GM12892 (cell line): ENCODE results near the gene DAPK1.

Experiments used
- DNase-seq: peaks from one replicate; pipeline ENCODE4 v3.0.0; 2011; ENCODE audit not compliant: insufficient read length
- FAIRE-seq: peaks from 2 replicates; lab custom pipeline; 2011; peaks lifted over from hg19 to GRCh38; lab: Jason Lieb, UNC
- POLR2A ChIP-seq: IDR thresholded peaks from 2 replicates; pipeline ENCODE4 v1.6.1; 2011; ENCODE audit warnings: low read depth, low read length, control low read depth
- POLR2AphosphoS5 ChIP-seq: IDR thresholded peaks from 2 replicates; pipeline ENCODE4 v1.6.1; 2011; ENCODE audit warnings: low read depth, low read length, control low read depth
- TAF1 ChIP-seq: IDR thresholded peaks from 2 replicates; pipeline ENCODE4 v1.6.1; 2011; ENCODE audit warnings: low read depth, mild to moderate bottlenecking, control low read depth, low read length, borderline replicate concordance

DAPK1 gene

GRCh38 chr9:87592554-87593358 is 95.1 kb downstream of the DAPK1 start:
- FAIRE-seq (no peak), DNase-seq (no peak)
- TF ChIP-seq TAF1 (no peak), POLR2AphosphoS5 (no peak), POLR2A (no peak)

GRCh38 chr9:87593359-87593980 is 95.8 kb downstream of the DAPK1 start:
- no peak for DNase-seq
- TF ChIP-seq POLR2A (no peak), POLR2AphosphoS5 (no peak), TAF1 (no peak)
- FAIRE-seq, result no peak

GRCh38 chr9:87594194-87594593 is 96.5 kb downstream of the DAPK1 start:
- DNase-seq (no peak), FAIRE-seq (no peak)
- TF ChIP-seq POLR2A (no peak), TAF1 (no peak), POLR2AphosphoS5 (no peak)

GRCh38 chr9:87594662-87595061 is 97.0 kb downstream of the DAPK1 start:
- FAIRE-seq, result no peak
- TF ChIP-seq TAF1, result no peak
- no peak for TF ChIP-seq POLR2AphosphoS5
- no peak for TF ChIP-seq POLR2A
- no peak for DNase-seq

- TF ChIP-seq POLR2A (no peak), TAF1 (no peak), POLR2AphosphoS5 (no peak)
- DNase-seq (no peak), FAIRE-seq (no peak)
Observed at GRCh38 chr9:87595610-87596009, 97.9 kb downstream of the DAPK1 start.

- TF ChIP-seq TAF1 (no peak), POLR2A (no peak), POLR2AphosphoS5 (no peak)
- no peak for FAIRE-seq
- no peak for DNase-seq
Observed at GRCh38 chr9:87596862-87597261, 99.2 kb downstream of the DAPK1 start.

GRCh38 chr9:87597710-87598443 is 100.2 kb downstream of the DAPK1 start:
- DNase-seq, result no peak
- no peak for TF ChIP-seq TAF1
- TF ChIP-seq POLR2AphosphoS5, result no peak
- TF ChIP-seq POLR2A, result no peak
- FAIRE-seq, result no peak

GRCh38 chr9:87599901-87600610 is 102.4 kb downstream of the DAPK1 start:
- FAIRE-seq (no peak), DNase-seq (no peak)

GRCh38 chr9:87601176-87601575 is 103.5 kb downstream of the DAPK1 start:
- no peak for TF ChIP-seq POLR2A
- no peak for TF ChIP-seq TAF1
- TF ChIP-seq POLR2AphosphoS5, result no peak
- FAIRE-seq, result no peak
- DNase-seq, result no peak

More at GRCh38 chr9:87599901-87600610, 102.4 kb downstream of the DAPK1 start:
- TF ChIP-seq POLR2A (no peak), POLR2AphosphoS5 (no peak), TAF1 (no peak)

- no peak for DNase-seq
- no peak for FAIRE-seq
Observed at GRCh38 chr9:87601595-87601994, 103.9 kb downstream of the DAPK1 start.

More at GRCh38 chr9:87601595-87601994, 103.9 kb downstream of the DAPK1 start:
- TF ChIP-seq TAF1 (no peak), POLR2A (no peak), POLR2AphosphoS5 (no peak)
